ENCODE results near the gene PTPRE.
A peak's percentile ranks its signal among the peaks of the same experiment; 100 is the strongest.

The PTPRE gene

DNA sequence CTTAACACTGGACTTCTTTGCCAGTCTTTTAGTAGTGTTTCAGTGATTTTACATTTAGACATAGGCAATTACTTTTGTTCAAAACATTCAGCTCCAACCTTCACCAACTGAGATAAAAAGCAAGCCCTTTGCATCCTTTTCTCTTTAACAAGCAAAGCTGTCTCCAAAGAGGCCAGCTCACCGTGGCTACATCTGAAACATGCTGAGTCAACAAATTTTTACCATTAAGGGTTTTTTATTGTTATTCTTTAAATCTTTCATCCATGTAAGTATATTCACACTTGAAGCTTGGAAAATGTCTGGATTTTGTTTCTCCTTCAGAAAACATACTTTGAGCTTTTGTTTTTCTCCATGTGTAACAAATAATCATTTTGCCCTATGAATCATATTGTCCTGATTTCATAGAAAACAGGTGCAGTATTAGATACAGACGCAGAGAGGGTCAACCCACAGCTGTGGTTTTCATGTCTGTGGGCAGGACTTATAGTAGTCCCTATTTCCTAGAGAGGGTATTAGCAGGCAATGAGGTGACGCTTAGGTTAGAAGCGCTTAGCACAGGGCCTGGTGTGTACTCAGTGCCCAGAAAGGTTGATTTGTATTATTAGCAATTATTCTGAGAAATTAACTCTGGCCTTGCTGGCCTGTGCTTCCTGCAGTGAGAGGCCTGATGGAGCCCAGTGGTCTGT, 119.9 kb downstream of the PTPRE start:
- no peak for DNase-seq (ENCODE audit: low spot score)

DNA sequence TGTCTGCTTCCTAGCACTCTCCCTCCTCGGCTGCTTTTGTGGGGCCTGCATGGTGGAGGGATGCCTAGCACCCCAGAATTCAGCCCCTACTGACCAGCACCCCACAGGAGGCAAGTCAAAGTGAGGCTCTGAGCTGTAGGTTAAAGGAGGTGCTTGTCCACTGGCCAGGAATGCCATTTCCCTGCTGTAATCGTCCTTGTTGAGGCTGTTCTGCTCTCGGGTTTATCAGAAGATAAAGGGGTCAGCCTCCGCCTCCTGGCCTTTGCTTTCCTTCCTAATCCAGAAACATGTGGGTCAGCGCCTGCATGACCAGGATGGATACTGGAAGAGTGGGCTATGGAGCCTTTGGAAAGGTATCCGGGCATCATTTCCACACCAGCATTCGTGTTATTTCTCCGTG, 120.4 kb downstream of the PTPRE start:
- DNase-seq (ENCODE audit: low spot score), result no peak

- no peak for DNase-seq (ENCODE audit: low spot score)
Observed at GRCh38 chr10:128027822-128028507, 121.1 kb downstream of the PTPRE start.

DNA sequence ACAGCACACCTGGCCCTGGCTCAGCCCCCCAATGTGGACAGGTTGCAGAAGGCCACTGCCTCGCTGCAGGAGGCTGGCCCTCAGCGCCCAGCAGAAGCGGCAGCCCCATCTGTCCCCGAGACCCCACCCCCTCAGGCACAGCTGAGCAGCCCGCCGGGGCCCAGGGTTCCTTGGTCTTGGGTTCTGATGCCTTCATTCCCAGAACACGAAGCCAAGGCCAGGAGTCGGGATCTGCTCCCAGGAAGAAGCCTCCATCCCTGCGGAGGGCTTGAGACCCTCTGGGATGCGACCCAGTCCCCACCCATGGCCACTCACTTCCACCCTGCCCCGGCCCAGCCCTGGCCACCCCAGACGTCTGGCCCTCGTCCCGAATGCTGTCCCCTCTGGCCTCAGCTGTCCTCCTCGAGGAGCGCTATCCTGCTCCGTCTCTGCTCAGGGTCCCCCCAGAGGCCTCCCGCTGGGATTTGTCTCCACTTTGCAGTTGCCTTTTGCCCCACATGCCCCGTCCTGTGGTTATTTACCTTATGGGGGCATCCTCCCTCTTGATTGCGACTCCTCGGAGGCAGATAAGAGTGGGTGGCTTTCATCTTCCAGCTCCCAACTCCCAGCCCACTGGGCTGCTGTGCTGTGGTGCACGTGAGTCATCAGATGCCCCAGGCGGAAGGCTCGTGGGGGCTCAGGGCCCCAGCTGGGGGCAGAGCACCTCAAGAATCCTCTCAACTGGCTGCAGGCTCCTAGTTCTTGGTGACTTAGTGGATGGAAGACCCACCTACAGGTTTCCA, 121.8 kb downstream of the PTPRE start:
- DNase-seq (ENCODE audit: low spot score), result no peak

GRCh38 chr10:128029290-128029651, 122.4 kb downstream of the PTPRE start:
- DNase-seq (ENCODE audit: low spot score), result no peak

GRCh38 chr10:128029731-128030369, 122.9 kb downstream of the PTPRE start:
- no peak for DNase-seq (ENCODE audit: low spot score)

DNA sequence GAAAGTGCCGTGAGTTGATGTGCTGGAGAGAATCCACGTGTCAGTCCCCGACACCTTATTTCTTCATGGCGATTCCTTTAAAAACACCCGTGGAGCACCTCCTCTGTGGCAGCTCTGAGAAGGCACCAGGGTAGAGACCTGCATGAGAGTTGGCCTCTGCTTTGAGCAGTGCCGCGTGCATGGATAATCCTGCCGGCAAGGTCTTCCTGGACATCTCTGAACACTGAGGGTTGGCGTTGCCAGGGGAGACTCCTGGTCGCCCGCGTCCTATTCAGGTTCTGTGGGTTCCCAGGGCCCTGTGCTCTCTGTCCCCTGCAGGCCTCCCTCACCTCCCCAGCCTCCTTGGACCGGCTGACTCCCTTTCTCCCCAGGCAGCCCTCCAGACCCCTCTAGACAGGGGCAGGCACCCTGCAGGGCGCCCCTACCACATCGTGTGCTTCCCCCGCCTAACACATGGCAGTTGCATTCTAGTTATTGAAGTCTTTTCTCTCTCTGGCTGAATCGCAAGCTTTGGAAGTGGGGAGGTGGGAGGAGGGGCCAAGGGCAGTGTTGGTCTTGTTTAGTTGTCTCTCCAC, 123.7 kb downstream of the PTPRE start:
- DNase-seq (ENCODE audit: low spot score), result no peak

- DNase-seq (ENCODE audit: low spot score), result no peak
Observed at GRCh38 chr10:128031216-128031615, 124.3 kb downstream of the PTPRE start.

DNA sequence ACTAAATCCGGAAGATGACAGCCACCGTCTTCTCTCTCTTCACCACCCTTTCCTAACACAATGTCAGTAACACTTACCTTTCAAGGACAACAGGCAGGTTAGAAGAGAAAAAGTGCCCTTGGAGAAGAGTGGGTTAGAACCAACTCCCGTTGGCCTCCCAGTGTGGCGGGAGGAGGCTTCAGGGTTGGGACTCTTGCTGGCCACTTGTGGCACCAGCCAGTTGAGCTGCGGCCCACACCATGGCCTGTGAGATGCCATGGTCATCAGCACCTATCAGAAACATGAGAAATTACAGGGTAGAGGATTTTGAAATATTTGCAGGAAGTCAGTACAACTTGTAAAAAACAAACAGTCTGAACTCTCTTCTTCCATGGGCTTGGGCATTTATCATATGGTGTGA, 125.6 kb downstream of the PTPRE start:
- no peak for DNase-seq (ENCODE audit: low spot score)

DNA sequence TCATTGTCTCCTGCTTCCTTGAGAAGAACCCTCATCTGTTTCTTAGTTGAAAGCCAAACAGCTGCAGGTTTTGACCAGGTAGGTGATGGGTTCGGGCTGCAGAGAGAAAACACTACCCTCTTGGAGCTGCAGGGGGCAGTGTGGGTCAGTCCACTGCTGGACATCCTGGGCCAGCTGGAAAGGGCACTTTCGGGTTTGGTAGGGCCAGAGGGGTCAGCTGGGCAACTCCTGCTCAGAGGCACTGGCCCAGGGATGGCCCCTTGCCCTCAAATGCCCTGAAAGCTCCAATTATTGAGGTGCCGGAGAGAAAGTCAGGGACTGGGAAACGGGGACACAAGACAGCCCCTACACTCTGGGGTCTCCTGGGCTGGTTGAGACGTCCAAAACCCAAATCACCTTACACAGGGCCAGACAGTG, 128.7 kb downstream of the PTPRE start:
- DNase-seq (ENCODE audit: low spot score), result peak; percentile 53

DNA sequence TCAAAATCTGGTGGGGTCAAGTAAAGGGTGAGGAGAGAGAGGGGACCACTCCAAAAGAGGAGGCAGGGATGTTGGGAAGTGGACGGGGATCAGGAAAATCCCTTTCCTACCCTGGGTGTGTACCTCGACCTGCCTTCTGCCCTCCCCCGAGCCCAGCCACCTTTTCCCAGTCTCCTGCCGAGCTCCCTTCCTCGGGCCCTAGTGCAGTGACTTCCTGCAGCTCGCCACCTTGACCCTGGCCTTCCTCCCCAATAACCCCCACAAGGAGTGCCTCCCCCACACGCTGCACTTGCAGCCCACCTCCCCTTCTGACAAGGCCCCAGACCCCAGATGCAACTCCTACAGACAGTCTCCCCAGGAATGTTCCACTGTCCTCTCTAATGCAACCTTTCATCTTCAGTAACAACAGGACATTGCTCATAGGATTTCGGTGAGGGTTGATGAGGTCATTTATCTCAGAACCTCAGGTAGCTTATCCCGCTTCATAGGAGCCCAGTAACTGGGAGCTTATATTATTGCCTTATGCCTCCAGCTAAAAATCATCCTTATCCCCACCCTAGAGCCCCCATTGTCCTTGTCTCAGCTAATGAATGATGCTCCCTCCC, 129.2 kb downstream of the PTPRE start:
- no peak for DNase-seq (ENCODE audit: low spot score)

DNA sequence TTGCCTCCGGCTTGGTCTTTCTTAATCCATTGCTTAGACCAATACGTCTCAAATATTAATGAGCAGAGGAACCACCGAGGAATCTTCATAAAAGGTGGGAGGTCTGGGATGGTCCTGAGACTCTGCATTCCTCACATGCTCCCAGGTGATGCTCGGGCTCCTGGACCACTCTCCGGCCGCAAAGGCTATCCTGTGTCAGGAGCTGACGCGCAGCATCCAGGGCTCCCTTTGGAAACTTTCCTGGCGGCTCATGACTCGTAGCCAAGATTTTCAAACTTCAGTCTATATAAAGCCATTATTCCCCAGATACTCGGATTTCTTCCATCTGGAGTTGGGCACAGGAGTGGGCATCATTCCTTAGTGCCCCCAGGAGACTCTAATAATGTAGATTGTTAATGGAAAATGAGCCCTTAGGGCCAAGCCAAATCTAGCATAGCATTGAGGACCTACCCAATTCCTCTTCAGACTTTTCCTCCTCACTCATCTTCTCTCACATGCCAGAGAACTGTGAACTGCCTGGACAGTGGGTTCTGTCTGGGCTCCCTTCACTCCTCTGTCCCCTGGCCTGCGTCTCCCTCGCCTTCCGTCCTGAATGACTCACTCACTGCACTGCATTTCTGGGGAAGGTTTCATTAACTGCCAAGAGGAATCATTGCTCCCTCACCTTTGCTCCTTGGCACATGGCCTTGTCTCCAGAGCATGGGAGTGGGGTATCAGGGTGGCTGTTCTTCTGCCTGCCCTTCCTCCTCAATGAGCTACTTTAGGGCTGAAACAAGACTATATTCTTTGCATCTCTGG, 130.0 kb downstream of the PTPRE start:
- no peak for DNase-seq (ENCODE audit: low spot score)

DNA sequence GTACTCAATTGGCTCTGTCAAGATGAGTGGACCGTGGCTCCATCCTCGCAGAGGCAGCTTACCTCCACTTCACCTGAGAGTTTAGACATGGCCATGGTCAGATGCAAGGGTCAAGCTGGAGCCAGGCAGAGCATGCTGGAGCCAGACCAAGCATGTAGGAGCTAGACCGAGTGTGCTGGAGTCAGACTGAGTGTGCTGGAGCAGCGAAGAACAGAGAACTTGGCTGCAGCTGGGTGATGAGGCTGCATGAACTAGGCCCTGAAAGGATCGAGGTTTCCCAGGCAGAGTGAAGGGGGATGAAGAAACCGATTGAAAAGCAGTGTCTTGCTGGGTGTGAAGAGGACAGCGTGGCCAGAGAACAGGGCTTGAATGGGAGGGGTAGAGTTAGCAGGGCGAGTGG, 133.2 kb downstream of the PTPRE start:
- DNase-seq (ENCODE audit: low spot score), result no peak

DNA sequence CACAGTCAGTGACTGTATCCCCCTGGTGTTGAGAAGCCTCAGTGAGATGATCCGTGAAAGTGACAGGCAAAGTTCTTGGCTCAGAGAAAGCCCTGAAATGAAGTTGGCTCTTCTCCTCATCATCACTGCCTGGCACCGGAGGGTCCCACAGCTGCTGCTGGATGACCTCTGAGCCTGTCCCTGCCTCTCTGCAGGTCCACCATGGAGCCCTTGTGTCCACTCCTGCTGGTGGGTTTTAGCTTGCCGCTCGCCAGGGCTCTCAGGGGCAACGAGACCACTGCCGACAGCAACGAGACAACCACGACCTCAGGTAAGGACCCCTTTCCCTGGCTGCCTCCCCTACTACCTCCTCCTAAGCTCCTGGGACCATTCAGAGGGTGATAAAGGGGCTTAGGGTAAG, 133.8 kb downstream of the PTPRE start:
- no peak for DNase-seq (ENCODE audit: low spot score)

GRCh38 chr10:128042131-128042610, 135.3 kb downstream of the PTPRE start:
- no peak for DNase-seq (ENCODE audit: low spot score)

GRCh38 chr10:128043259-128044045, 136.5 kb downstream of the PTPRE start:
- no peak for DNase-seq (ENCODE audit: low spot score)

DNA sequence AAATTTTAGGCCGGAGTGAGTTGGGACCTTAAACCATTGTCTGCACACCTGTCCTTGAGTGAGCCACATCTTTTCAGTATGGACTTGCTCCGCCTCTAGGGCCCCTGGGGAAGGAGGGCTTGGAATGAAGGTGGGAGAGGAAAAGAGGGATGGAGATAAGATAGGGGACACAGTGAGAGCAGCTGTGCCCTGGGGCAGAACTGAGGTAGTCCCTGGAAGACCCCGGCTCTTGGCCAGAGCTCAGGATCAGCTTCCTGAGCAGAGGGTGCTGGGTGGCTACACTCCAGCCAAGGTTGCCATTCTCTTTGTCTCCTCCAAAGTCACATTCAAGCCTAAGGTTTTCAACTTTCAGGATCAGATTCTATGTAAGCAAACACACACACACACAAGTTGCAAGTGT, 137.3 kb downstream of the PTPRE start:
- no peak for DNase-seq (ENCODE audit: low spot score)

- no peak for DNase-seq (ENCODE audit: low spot score)
Observed at GRCh38 chr10:128044961-128045832, 138.3 kb downstream of the PTPRE start.

DNA sequence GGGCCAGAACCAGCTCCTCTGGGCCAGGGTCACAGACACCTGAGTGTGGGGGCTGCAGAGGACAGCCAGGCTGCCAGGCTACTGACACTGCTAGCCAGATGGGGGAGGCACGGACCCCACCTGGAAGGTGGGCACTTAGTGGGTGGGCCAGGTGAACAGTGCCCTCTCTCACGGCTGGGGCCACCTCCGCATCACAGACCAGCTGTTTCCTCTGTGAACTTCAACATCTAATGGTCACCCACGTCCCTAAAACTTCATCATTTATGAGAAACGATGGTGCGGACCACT, 138.9 kb downstream of the PTPRE start:
- no peak for DNase-seq (ENCODE audit: low spot score)

Measured in CD4-positive, alpha-beta T cell treated with Interleukin-6 at 100 ng/mL for 8 hours (primary cell).